RWPE1 (cell line): ENCODE results near the gene PLOD1.

Experiments used
- CTCF ChIA-PET: fragments of 350-600 bp; sonication (Branson Sonifier 250); formaldehyde crosslinking; extraction: SDS; loops from one replicate; lab custom pipeline; 2021; lab: Yijun Ruan, JAX
- POLR2A ChIA-PET: fragments of 400-600 bp; formaldehyde crosslinking; extraction: SDS; loops from one replicate; lab custom pipeline; 2020; ENCODE audit warnings: antibody characterized with exemption; ENCODE audit not compliant: low non-redundant PET; lab: Yijun Ruan, JAX
- DNase-seq: peaks from one replicate; pipeline ENCODE4 v3.0.0; 2012; ENCODE audit warnings: low spot score
- H3K27ac ChIP-seq: fragments of 450-650 bp; 2 replicates; pipeline ENCODE4 v1.5.1; 2017
- TF ChIP-seq, protein P1 (sequence below): fragments of 450-650 bp; conservative IDR thresholded peaks from 2 replicates; pipeline ENCODE4 v1.5.1; 2017; ENCODE audit warnings: low read depth, mild to moderate bottlenecking

Gene PLOD1

DNA sequence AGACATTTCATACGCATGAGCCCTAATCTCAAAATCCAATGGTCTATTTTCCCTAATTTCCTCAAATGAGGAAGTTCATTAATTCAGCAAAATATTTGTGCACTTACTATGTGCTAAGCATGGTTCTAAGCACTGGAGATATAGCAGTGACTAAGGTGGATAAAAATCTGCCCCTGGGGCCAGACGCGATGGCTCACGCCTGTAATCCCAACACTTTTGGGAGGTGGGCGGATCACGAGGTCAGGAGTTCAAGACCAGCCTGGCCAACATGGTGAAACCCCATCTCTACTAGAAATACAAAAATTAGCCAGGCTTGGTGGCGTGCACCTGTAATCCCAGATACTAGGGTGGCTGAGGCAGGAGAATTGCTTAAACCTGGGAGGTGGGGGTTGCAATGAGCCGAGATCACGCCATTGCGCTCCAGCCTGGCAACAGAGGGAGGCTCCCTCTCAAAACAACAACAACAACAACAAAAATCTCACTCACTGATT is 80.5 kb downstream of the PLOD1 start:
- CTCF ChIA-PET = interaction anchor here (0.6 kb wide), 1 partner anchor 103 kb away, joined by 3 read pairs; no protein-coding TSS in a partner anchor
- POLR2A ChIA-PET = no interaction called here
- DNase-seq = peak; percentile 36
- TF ChIP-seq, protein P1, sequence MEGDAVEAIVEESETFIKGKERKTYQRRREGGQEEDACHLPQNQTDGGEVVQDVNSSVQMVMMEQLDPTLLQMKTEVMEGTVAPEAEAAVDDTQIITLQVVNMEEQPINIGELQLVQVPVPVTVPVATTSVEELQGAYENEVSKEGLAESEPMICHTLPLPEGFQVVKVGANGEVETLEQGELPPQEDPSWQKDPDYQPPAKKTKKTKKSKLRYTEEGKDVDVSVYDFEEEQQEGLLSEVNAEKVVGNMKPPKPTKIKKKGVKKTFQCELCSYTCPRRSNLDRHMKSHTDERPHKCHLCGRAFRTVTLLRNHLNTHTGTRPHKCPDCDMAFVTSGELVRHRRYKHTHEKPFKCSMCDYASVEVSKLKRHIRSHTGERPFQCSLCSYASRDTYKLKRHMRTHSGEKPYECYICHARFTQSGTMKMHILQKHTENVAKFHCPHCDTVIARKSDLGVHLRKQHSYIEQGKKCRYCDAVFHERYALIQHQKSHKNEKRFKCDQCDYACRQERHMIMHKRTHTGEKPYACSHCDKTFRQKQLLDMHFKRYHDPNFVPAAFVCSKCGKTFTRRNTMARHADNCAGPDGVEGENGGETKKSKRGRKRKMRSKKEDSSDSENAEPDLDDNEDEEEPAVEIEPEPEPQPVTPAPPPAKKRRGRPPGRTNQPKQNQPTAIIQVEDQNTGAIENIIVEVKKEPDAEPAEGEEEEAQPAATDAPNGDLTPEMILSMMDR = no peak
- H3K27ac ChIP-seq = peak overlapping the region; percentile 59

DNA sequence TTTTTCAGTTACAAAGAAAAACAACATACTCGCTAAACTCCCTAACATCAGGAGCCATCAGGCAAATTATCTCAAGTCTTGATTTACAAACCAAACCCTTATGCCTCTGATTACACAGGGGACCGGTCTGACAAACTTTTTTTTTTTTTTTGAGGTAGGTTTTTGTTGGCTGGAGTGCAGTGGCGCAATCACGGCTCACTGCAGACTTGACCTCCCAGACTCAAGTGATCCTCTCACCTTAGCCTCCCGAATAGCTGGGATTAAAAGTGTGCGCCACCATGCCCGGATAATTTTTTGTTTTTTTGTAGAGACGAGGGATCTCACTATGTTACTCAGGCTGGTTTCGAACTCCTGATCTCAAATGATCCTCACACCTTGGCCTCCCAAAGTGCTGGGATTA is 81.0 kb downstream of the PLOD1 start:
- ChIA-PET POLR2A (no interaction called here), CTCF (interaction anchor here (0.6 kb wide), 2 partner anchors 59 to 103 kb away, joined by 3 read pairs; no protein-coding TSS in a partner anchor)
- TF ChIP-seq, protein P1 = no peak
- no peak for DNase-seq
- peak overlapping the region; percentile 59 for H3K27ac ChIP-seq

DNA sequence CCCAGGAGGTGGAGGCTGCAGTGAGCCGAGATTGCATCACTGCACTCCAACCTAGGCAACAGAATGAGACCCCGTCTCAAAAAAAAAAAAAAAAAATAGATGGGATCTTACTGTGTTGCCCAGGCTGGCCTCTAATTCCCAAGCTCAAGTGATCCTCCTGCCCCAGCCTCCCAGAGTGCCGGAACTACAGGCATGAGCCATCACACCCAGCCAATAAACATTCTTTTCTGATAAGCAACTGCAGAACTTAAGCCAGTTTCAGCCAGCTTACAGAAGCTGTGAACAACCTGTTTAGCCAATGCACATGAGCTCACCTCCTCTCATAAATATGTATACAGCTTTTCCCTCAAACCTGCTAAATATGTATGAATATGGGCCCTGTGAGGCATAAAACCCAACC is 81.7 kb downstream of the PLOD1 start:
- CTCF ChIA-PET = interaction anchor here (0.6 kb wide), 1 partner anchor 58 kb away, joined by 3 read pairs; no protein-coding TSS in a partner anchor

DNA sequence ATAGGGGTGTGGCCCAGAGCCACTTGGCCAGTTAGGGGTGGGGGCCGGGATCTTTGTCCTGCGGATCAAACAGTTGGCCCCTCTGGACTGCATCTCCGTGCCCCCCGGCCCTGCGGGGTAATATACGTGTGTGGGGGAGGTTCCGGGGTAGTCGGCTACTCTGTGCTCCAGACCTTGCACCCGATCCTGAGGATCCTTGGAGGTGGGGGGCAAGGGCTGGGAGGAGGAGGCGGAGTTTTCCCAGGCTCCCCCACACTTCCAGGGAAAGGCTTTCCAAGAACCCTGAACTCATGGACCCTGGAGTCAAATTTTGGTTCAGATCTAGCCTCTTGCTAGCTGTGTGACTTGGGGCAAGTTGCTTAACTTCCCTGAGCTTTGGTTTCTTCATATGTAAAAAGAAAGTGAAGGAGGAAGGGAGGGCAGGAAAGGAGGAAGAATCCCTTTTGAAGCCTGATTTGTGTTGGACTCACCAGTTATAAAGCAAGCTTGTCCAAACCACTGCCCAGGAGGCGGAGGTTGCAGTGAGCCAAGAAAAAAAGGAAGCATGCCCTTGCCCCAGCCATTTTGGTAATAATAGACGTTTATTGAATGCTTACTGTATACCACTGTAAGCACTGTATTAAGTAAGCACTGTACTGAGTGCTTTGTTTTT is 85.5 kb downstream of the PLOD1 start:
- TF ChIP-seq, protein P1 = no peak
- ChIA-PET POLR2A (no interaction called here), CTCF (no interaction called here)
- H3K27ac ChIP-seq = peak overlapping the region; percentile 72
- peak; percentile 10 for DNase-seq

More for the DNA sequence above, 81.7 kb downstream of the PLOD1 start:
- DNase-seq = no peak
- POLR2A ChIA-PET = no interaction called here
- H3K27ac ChIP-seq = no peak overlapping the region
- TF ChIP-seq, protein P1 = no peak

DNA sequence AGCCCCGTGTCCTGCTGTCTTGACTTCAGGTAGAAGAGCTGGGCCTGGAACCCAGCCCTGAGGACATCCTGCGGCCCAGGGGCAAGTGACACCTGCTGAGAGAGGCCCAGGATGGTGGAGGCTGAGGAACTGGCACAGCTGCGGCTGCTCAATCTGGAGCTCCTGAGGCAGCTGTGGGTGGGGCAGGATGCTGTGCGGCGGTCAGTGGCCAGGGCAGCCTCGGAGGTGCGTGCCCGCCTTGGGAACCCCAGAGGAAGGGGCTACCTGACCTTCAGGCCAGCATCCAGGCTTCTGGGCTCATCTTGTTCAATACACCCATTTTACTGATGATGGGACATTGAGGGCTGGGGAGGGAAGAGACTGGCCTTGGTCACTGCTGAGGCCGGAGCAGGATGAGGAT is 87.1 kb downstream of the PLOD1 start:
- ChIA-PET POLR2A (no interaction called here), CTCF (no interaction called here)
- TF ChIP-seq, protein P1 = no peak
- DNase-seq = no peak
- H3K27ac ChIP-seq = no peak overlapping the region

DNA sequence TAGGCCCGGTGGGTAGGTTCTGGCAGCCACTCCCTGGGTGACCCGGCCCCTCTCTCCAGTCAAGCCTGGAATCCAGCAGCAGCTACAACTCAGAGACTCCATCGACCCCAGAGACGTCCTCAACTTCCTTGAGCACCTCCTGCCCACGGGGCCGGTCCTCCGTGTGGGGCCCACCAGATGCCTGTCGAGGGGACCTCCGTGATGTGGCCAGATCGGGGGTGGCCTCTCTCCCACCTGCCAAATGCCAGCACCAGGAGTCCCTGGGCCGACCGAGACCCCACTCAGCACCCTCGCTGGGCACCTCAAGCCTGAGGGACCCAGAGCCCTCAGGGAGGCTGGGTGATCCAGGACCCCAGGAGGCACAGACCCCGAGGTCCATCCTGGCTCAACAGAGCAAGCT is 87.5 kb downstream of the PLOD1 start:
- DNase-seq = no peak
- ChIA-PET CTCF (no interaction called here), POLR2A (no interaction called here)
- TF ChIP-seq, protein P1 = no peak
- H3K27ac ChIP-seq = peak overlapping the region; percentile 25; the same call in 1 of the 2 replicates
